ENCODE measurements around the gene SYT11. TPM values are rescaled to one million over a fixed set of nuclear protein-coding genes. Genes with fewer than 3 reads are reported as not detected.

SYT11 gene
- 20.2 and 25.6 TPM in 2 replicates for total RNA-seq

DNA sequence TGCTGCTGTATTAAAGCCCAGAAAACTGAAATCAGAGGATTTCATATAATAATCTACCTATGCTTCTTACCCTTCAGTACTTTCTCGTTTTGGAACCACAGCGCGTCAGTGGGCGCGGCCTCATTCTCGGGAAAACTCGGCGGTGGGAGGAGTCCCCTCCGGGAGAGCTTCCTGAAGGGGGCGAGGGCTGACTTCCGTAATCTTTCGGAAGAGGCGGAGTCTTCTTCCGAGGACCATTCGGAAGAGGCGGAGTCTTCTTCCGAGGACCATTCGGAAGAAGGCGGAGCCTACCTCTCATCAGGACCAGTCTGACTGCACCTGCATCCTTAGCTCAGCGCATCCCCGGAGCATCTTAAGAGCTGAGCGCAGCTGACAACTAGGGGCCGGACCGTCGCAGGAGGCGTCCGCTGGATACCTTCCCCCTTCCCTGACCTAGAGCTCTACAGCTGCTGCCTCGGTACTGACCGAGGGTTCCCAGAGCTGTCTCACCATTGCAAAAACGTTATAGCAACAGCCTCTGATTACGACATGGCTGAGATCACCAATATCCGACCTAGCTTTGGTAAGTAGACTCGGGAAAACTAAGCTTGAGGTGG is at the start of gene SYT11:
Gene SYT11, plus strand, starts transcription at position 334 of the 596 bp plus-strand sequence. Its CDS starts 195 bp downstream, at position 529.

DNA sequence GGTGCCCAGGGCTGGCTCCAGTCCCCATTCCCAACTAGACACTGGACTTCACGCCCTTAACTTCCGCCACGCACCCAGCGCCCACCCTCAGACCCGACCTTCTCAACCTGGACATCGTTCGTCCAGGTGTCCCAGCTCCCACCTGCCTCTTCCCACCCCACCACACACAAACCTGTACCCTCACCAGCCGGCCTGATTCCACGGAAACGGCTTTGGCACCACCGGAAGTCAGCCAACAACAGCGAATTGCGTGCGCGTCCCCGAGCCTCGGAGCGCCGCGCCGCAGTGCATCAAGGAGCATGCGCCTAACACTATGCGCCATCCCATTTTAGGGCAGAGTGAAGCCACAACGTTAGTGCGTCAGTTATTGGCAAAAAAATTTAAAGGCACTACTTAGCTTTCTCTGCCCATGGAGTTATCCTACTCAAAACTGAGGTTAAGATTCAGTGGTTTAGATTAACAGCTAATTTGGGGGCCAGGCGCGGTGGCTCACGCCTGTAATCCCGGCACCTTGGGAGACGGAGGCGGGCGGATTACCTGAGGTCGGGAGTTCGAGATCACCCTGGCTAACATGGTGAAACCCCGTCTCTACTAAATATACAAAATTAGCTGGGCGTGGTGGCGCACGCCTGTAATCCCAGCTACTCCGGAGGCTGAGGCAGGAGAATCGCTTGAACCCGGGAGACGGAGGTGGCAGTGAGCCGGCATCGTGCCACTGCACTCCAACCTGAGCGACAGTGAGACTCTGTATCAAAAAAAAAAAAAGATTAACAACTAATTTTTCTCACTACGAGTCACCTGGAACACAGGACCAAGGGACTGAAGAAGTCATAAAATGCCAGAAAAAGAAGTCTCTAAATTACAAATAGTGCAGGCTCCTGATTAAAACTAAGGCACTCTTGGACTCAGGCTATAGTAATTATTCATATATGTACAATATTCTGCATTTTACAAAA is 2.1 kb upstream of the SYT11 start, which contains the start of gene GON4L:
Gene GON4L, minus strand, starts transcription at position 240 of the 956 bp plus-strand sequence. CDS start 3,434 bp downstream, outside the sequence.

DNA sequence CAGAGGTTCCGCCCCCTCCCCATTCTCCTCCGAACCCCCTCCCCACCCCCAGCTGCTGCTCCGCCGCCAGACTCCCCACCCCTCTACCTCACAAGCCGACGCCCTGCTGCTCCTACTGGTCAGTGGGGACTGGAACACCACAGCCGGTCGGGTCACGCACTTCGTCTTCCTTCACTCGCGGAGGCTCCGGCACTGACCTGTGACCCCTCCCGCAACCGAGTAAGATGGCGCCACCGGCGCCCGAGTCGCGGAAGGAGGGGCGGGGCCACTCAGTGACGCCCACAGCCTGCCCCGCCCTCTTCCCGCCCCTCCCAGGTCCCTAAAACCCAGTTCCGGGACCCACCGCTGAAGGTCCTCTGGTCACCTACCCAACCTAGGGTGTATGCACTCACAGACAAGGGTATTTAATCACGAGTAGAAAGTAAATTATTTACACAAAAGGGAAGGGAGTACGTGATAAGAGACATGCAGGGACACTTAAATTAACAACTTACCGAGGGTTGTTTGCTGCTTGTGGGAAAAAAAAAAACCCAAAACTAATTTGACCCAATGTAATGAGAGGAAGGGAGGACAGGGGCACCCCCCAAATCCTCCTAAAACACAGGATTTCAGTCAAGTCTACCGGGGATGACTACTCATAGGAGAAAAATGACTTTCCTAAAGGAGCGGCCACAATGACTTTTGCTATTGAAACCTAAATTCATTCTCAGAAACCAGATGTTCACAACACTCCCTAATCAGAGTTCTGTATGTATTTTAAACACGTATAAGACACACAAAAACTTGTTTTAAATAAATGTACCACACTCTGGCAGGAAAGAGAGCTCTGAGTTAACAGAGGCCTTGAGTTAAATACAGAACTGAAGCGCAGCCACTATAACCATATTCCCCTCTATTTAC is 52.0 kb downstream of the SYT11 start, which contains the start of gene RIT1:
Gene RIT1, minus strand, starts transcription at position 194 of the 900 bp plus-strand sequence. CDS start 588 bp downstream, outside the sequence.

DNA sequence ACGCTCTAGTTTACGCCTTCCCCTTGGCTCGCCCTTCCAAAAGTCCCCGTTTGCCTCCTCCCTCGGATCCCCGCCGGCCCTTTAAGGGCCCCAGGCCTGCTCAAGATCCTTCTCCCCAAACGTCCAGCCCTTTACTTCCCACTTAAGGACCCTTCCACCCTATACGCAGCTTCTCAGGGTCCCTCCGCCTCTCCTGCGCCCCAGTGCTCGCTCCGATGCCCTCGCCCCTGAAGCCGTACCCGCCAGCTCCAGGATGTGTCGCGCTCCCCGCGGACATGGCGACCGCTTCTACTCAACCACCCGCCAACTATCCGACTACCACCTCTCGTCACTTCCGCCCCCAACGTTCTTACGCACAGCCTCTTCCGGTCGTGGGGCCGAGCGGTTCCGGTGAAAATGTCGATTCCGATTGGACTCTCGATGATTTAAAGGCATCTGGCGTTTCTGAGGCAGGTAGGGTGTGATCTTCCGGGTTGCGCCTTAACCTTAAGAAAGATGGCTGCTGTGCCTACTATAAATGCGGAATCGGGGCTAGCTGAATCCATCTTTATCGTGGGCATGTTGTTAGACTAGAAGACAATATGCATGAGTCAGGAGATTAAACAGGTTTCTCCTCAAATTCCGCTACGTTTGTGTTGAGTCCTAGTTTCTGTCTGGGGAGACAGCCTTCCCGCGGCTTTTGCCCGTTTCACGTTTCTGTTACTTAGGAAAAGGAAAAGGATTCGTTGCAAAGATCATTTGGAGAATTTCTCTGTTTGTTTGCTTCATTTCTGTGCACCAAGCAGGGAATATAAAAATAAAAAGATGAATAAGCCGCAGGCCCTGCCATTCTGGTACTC is 74.9 kb downstream of the SYT11 start, which contains the start of gene KHDC4:
Gene KHDC4, minus strand, starts transcription at position 317 of the 839 bp plus-strand sequence. Its CDS starts 40 bp downstream, at position 277.

Small RNA genes lying within 50 kb of the gene (small RNA-seq; reads per million reads assigned to genes)
- gene RF00015 (not detected), gene SCARNA4 (not detected), gene SNORA80E (117 reads per million, percentile 99 among the genes with 10 or more reads in this experiment)

Other genes starting within 250 kb of the SYT11 start
- 30.9 and 43.0 TPM in 2 replicates for gene MSTO1, start 249.3 kb upstream of the SYT11 start, total RNA-seq
- gene YY1AP1, start 170.8 kb upstream of the SYT11 start, total RNA-seq, result 50.6 and 83.8 TPM in 2 replicates
- gene DAP3, start 170.5 kb upstream of the SYT11 start, total RNA-seq, result 74.2 and 78.2 TPM in 2 replicates
- 29.0 and 40.9 TPM in 2 replicates for gene GON4L, start 2.4 kb upstream of the SYT11 start, total RNA-seq
- gene RIT1, start 51.8 kb downstream of the SYT11 start, total RNA-seq, result 16.0 and 16.2 TPM in 2 replicates
- gene KHDC4, start 74.8 kb downstream of the SYT11 start, total RNA-seq, result 23.1 and 33.4 TPM in 2 replicates
- not detected in 2 replicates for gene RXFP4, start 82.1 kb downstream of the SYT11 start, total RNA-seq
- gene ARHGEF2, start 119.0 kb downstream of the SYT11 start, total RNA-seq, result 100 and 171 TPM in 2 replicates
- gene SSR2, start 161.4 kb downstream of the SYT11 start, total RNA-seq, result 261 and 358 TPM in 2 replicates
- 14.3 and 22.5 TPM in 2 replicates for gene UBQLN4, start 194.2 kb downstream of the SYT11 start, total RNA-seq
- gene LAMTOR2, start 195.2 kb downstream of the SYT11 start, total RNA-seq, result 36.4 and 50.7 TPM in 2 replicates
- gene RAB25, start 201.6 kb downstream of the SYT11 start, total RNA-seq, result not detected in 2 replicates
- 0.73 and 1.2 TPM in 2 replicates for gene MEX3A, start 222.9 kb downstream of the SYT11 start, total RNA-seq